ENCODE data around the gene ZNF236. TPM values are rescaled to one million over a fixed set of nuclear protein-coding genes. Genes with fewer than 3 reads are reported as not detected.

Gene ZNF236
- total and polyA plus RNA-seq, 2 experiments from 2014 or later = 5.8 to 13.1 TPM

GRCh38 chr18:76839086-76839794, 16.9 kb downstream of the ZNF236 start:
- Histone ChIP-seq H3K27ac (peak overlapping the region; percentile 10), H3K9me3 (ENCODE audit: low read depth) (no peaks in the 10 kb centered on the region), H3K4me1 (ENCODE audit: low read depth) (peaks cover 15% of the 10 kb centered on the region), H3K4me3 (no peak overlapping the region), H3K27me3 (no peaks in the 10 kb centered on the region), H3K36me3 (no peaks in the 10 kb centered on the region)
- no peak for TF ChIP-seq CTCF (IDR thresholded peaks at IDR 0.05; ENCODE audit: low read depth, low read length)
- no peak for DNase-seq (ENCODE audit: low read depth in 1 of 2, low spot score in 1 of 2)

- TF ChIP-seq CTCF (IDR thresholded peaks at IDR 0.05; ENCODE audit: low read depth, low read length) = no peak
- H3K9me3 ChIP-seq (ENCODE audit: low read depth) = no peaks in the 10 kb centered on the region
- no peaks in the 10 kb centered on the region for H3K27me3 ChIP-seq
- H3K4me1 ChIP-seq (ENCODE audit: low read depth) = peaks cover 15% of the 10 kb centered on the region
- H3K36me3 ChIP-seq = no peaks in the 10 kb centered on the region
- no peak overlapping the region for H3K4me3 ChIP-seq
- peak in 1 of 2 donors; percentile 27 for DNase-seq (ENCODE audit: low read depth in 1 of 2, low spot score in 1 of 2)
- peak overlapping the region; percentile 77 for H3K27ac ChIP-seq
Observed at GRCh38 chr18:76842837-76843530, 20.6 kb downstream of the ZNF236 start.

DNA sequence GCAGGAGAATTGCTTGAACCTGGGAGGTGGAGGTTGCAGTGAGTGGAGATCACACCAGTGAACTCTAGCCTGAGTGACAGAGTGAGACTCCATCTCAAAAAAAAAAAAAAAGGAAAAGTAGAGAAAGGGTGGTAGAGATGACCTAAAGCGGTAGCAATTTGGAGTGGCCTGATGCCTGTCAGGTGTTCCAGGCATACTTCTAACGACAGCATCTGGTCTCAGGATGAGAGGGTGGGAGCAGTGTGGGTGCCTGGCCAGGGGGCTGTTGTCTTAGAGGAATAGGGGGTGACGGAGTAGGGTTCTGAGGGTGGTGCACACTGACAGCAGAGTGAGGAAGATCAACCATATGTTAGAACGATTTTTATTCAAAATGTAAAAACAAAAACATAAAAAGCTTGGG, 21.8 kb downstream of the ZNF236 start:
- Histone ChIP-seq H3K27ac (no peak overlapping the region), H3K4me3 (no peak overlapping the region), H3K36me3 (no peaks in the 10 kb centered on the region), H3K9me3 (ENCODE audit: low read depth) (no peaks in the 10 kb centered on the region), H3K27me3 (no peaks in the 10 kb centered on the region), H3K4me1 (ENCODE audit: low read depth) (peaks cover 8% of the 10 kb centered on the region)
- no peak for TF ChIP-seq CTCF (IDR thresholded peaks at IDR 0.05; ENCODE audit: low read depth, low read length)
- no peak for DNase-seq (ENCODE audit: low read depth in 1 of 2, low spot score in 1 of 2)

DNA sequence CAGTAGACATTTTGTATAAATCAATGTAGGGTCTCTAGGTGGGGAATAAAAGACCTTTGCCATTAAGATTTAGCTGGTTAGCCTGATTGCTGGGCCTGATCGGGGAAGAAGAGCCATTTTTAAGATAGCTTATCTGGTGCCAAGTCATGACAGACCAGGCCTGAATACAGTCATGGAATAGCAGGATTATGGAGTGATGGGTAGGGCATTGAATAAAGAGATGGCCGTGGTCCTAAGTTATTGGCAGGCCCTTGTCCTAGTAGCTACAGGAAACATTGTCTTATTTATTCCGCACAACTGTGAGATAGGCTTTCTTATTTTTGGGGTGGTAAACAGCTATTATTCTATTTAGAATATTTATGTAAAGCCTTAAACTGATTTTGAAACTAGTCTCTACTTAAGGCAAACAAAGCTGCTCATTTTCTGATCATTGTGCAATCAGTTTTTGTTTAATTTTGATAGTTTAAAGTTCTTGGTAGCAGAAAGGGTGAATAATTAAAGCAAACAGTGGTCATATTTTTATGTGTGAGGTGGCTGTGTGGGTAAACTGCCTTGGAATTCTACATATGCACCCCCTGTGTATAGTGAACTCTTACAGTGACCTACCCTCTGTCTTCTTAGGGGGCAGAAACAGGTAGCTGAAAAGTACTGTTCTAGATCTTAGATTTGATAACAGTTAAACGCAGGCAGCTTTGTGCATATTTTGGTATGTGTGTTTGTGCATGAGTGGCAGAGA, 22.6 kb downstream of the ZNF236 start:
- Histone ChIP-seq H3K36me3 (no peaks in the 10 kb centered on the region), H3K27me3 (no peaks in the 10 kb centered on the region), H3K27ac (no peak overlapping the region), H3K4me3 (no peak overlapping the region), H3K4me1 (ENCODE audit: low read depth) (peaks cover 8% of the 10 kb centered on the region), H3K9me3 (ENCODE audit: low read depth) (no peaks in the 10 kb centered on the region)
- TF ChIP-seq CTCF (IDR thresholded peaks at IDR 0.05; ENCODE audit: low read depth, low read length) = no peak
- no peak for DNase-seq (ENCODE audit: low read depth in 1 of 2, low spot score in 1 of 2)

- no peak for TF ChIP-seq CTCF (IDR thresholded peaks at IDR 0.05; ENCODE audit: low read depth, low read length)
- H3K4me3 ChIP-seq = no peak overlapping the region
Observed at GRCh38 chr18:76846217-76846616, 23.9 kb downstream of the ZNF236 start.

More at GRCh38 chr18:76846217-76846616, 23.9 kb downstream of the ZNF236 start:
- Histone ChIP-seq H3K27ac (no peak overlapping the region), H3K9me3 (ENCODE audit: low read depth) (no peaks in the 10 kb centered on the region), H3K36me3 (no peaks in the 10 kb centered on the region), H3K27me3 (no peaks in the 10 kb centered on the region), H3K4me1 (ENCODE audit: low read depth) (peaks cover 8% of the 10 kb centered on the region)
- no peak for DNase-seq (ENCODE audit: low read depth in 1 of 2, low spot score in 1 of 2)

Data from cardiac muscle cell (in vitro differentiated cells and primary cell).